Muscle layer of colon (tissue), 2 donors: ENCODE measurements around the gene VMP1.
A peak's percentile ranks its signal among the peaks of the same experiment; 100 is the strongest.
"Not testable (repeated sequence)": the region's sequence is repeated elsewhere in the genome, so short reads cannot be mapped to it uniquely, and the experiment has no call there.

Experiments
- H3K27ac ChIP-seq: one replicate; pipeline ENCODE4 v1.7.0; 2013; ENCODE audit warnings: low read depth, mild to moderate bottlenecking, low read length, moderate library complexity
- H3K27me3 ChIP-seq, 2 donors: one replicate each; pipeline ENCODE4 v1.7.0; 2013; ENCODE audit warnings: low read length in 2 of 2, mild to moderate bottlenecking in 2 of 2; ENCODE audit not compliant: insufficient read depth in 2 of 2, control insufficient read depth in 1 of 2
- H3K36me3 ChIP-seq: one replicate; pipeline ENCODE4 v1.7.0; 2013; ENCODE audit warnings: mild to moderate bottlenecking, low read length; ENCODE audit not compliant: insufficient read depth
- H3K4me1 ChIP-seq: one replicate; pipeline ENCODE4 v1.7.0; 2013; ENCODE audit warnings: mild to moderate bottlenecking, low read length; ENCODE audit not compliant: insufficient read depth
- H3K4me3 ChIP-seq, 2 donors: one replicate each; pipeline ENCODE4 v1.7.0; 2013; ENCODE audit warnings: low read length in 2 of 2, low read depth in 1 of 2, mild to moderate bottlenecking in 1 of 2, moderate library complexity in 1 of 2
- H3K9ac ChIP-seq: one replicate; pipeline ENCODE4 v1.7.0; 2013; ENCODE audit warnings: low read length
- H3K9me3 ChIP-seq: one replicate; pipeline ENCODE4 v1.7.0; 2013; ENCODE audit warnings: mild to moderate bottlenecking, low read length
- donor health status: abdominal sarcoma.
- donor health status: Adenocarcinoma of cecum.

VMP1 gene

GRCh38 chr17:59859444-59860025, 152.1 kb downstream of the VMP1 start:
- H3K9me3 ChIP-seq, result no peaks in the 10 kb centered on the region
- H3K36me3 ChIP-seq, result peaks cover 17% of the 10 kb centered on the region
- H3K27ac ChIP-seq, result peak overlapping the region; percentile 20
- peaks cover 5% of the 10 kb centered on the region for H3K4me1 ChIP-seq
- H3K4me3 ChIP-seq, result no peak overlapping the region
- H3K27me3 ChIP-seq, result no peaks in the 10 kb centered on the region
- H3K9ac ChIP-seq, result no peak overlapping the region

GRCh38 chr17:59863616-59864015, 156.2 kb downstream of the VMP1 start:
- Histone ChIP-seq H3K9me3 (no peaks in the 10 kb centered on the region), H3K4me1 (peaks cover 1% of the 10 kb centered on the region), H3K36me3 (peaks cover 17% of the 10 kb centered on the region), H3K9ac (no peak overlapping the region), H3K27ac (no peak overlapping the region), H3K27me3 (no peaks in the 10 kb centered on the region), H3K4me3 (no peak overlapping the region)

- Histone ChIP-seq H3K9ac (no peak overlapping the region), H3K4me1 (no peaks in the 10 kb centered on the region), H3K27ac (no peak overlapping the region), H3K36me3 (no peaks in the 10 kb centered on the region), H3K27me3 (no peaks in the 10 kb centered on the region), H3K9me3 (no peaks in the 10 kb centered on the region), H3K4me3 (no peak overlapping the region)
Observed at GRCh38 chr17:59869941-59870218, 162.4 kb downstream of the VMP1 start.

- Histone ChIP-seq H3K27me3 (no peaks in the 10 kb centered on the region), H3K9ac (no peak overlapping the region), H3K4me3 (no peak overlapping the region), H3K4me1 (no peaks in the 10 kb centered on the region), H3K9me3 (no peaks in the 10 kb centered on the region), H3K27ac (no peak overlapping the region), H3K36me3 (no peaks in the 10 kb centered on the region)
Observed at GRCh38 chr17:59870482-59870881, 163.0 kb downstream of the VMP1 start.

GRCh38 chr17:59872351-59872750, 164.9 kb downstream of the VMP1 start:
- Histone ChIP-seq H3K36me3 (peaks cover 9% of the 10 kb centered on the region), H3K4me3 (no peak overlapping the region), H3K9ac (no peak overlapping the region), H3K27ac (no peak overlapping the region), H3K9me3 (no peaks in the 10 kb centered on the region), H3K27me3 (no peaks in the 10 kb centered on the region), H3K4me1 (no peaks in the 10 kb centered on the region)

GRCh38 chr17:59873414-59873813, 166.0 kb downstream of the VMP1 start:
- not testable (repeated sequence) for H3K9me3 ChIP-seq, H3K9ac ChIP-seq, H3K4me3 ChIP-seq, H3K27me3 ChIP-seq, H3K4me1 ChIP-seq, H3K27ac ChIP-seq
- peaks cover 18% of the 10 kb centered on the region for H3K36me3 ChIP-seq

- Histone ChIP-seq H3K9ac (no peak overlapping the region), H3K4me1 (no peaks in the 10 kb centered on the region), H3K4me3 (no peak overlapping the region), H3K27ac (no peak overlapping the region), H3K9me3 (no peaks in the 10 kb centered on the region), H3K36me3 (peaks cover 18% of the 10 kb centered on the region), H3K27me3 (no peaks in the 10 kb centered on the region)
Observed at GRCh38 chr17:59874376-59874775, 166.9 kb downstream of the VMP1 start.

- H3K9ac ChIP-seq, result no peak overlapping the region
- peaks cover 23% of the 10 kb centered on the region for H3K36me3 ChIP-seq
- H3K9me3 ChIP-seq, result no peaks in the 10 kb centered on the region
- H3K4me1 ChIP-seq, result no peaks in the 10 kb centered on the region
- H3K27ac ChIP-seq, result no peak overlapping the region
- H3K4me3 ChIP-seq, result no peak overlapping the region
- no peaks in the 10 kb centered on the region for H3K27me3 ChIP-seq
Observed at GRCh38 chr17:59876107-59876506, 168.7 kb downstream of the VMP1 start.

GRCh38 chr17:59877965-59878364, 170.5 kb downstream of the VMP1 start:
- Histone ChIP-seq H3K9me3 (no peaks in the 10 kb centered on the region), H3K27me3 (no peaks in the 10 kb centered on the region), H3K36me3 (peaks cover 23% of the 10 kb centered on the region), H3K4me1 (no peaks in the 10 kb centered on the region), H3K4me3 (no peak overlapping the region), H3K27ac (no peak overlapping the region), H3K9ac (no peak overlapping the region)

GRCh38 chr17:59878624-59879023, 171.2 kb downstream of the VMP1 start:
- Histone ChIP-seq H3K36me3 (peaks cover 25% of the 10 kb centered on the region), H3K9me3 (no peaks in the 10 kb centered on the region), H3K27ac (no peak overlapping the region), H3K9ac (no peak overlapping the region), H3K4me1 (no peaks in the 10 kb centered on the region), H3K4me3 (no peak overlapping the region), H3K27me3 (no peaks in the 10 kb centered on the region)

GRCh38 chr17:59884861-59885260, 177.4 kb downstream of the VMP1 start:
- Histone ChIP-seq H3K9me3 (no peaks in the 10 kb centered on the region), H3K36me3 (peaks cover 21% of the 10 kb centered on the region), H3K27me3 (no peaks in the 10 kb centered on the region)

GRCh38 chr17:59888145-59888750, 180.8 kb downstream of the VMP1 start:
- no peaks in the 10 kb centered on the region for H3K9me3 ChIP-seq
- H3K4me3 ChIP-seq, result no peak overlapping the region
- peaks cover 12% of the 10 kb centered on the region for H3K4me1 ChIP-seq
- no peak overlapping the region for H3K27ac ChIP-seq
- no peak overlapping the region for H3K9ac ChIP-seq
- H3K27me3 ChIP-seq, result no peaks in the 10 kb centered on the region
- H3K36me3 ChIP-seq, result peaks cover 17% of the 10 kb centered on the region

More at GRCh38 chr17:59884861-59885260, 177.4 kb downstream of the VMP1 start:
- H3K4me3 ChIP-seq, result no peak overlapping the region
- no peak overlapping the region for H3K9ac ChIP-seq
- H3K27ac ChIP-seq, result no peak overlapping the region
- H3K4me1 ChIP-seq, result no peaks in the 10 kb centered on the region
